ENCODE measurements around the gene RC3H1. TPM values are rescaled to one million over a fixed set of nuclear protein-coding genes. Genes with fewer than 3 reads are reported as not detected.

Gene RC3H1
- total and polyA plus RNA-seq, 2 of the 8 experiments (the other 6 are each of a cell fraction or from before 2014, with no cell fraction given) = 7.4 to 32.2 TPM

GRCh38 chr1:174040387-174040786 lies 18.2 kb upstream of the RC3H1 start:
- no peak overlapping the region for H3K27ac ChIP-seq (ENCODE audit: low read depth, low read length)
- H4K91ac ChIP-seq (replicated peaks; ENCODE audit: insufficient read length, low read length) = no peak overlapping the region
- H2AK5ac ChIP-seq (ENCODE audit: low read depth, low read length) = no peak overlapping the region
- H3K56ac ChIP-seq (replicated peaks; ENCODE audit: insufficient read length, low read depth, low read length) = no peak overlapping the region
- no peaks in the 10 kb centered on the region for H3K4me1 ChIP-seq (replicated peaks in 1 of 4; ENCODE audit: control insufficient read depth in 3 of 4, insufficient read depth in 4 of 4, low read length in 3 of 4)
- H3K23me2 ChIP-seq (ENCODE audit: low read depth, low read length) = no peaks in the 10 kb centered on the region
- H3K23ac ChIP-seq (ENCODE audit: insufficient read length) = no peak overlapping the region
- FAIRE-seq (no peak), DNase-seq (ENCODE audit: low read depth in 1 of 2, low spot score in 2 of 2) (no peak)
- H3K4me3 ChIP-seq (ENCODE audit: extremely low read depth in 1 of 4, insufficient read depth in 2 of 4, low read depth in 3 of 4, low read length in 4 of 4) = no peak overlapping the region
- no peak overlapping the region for H3K4me2 ChIP-seq (ENCODE audit: insufficient read depth in 1 of 2, low read depth in 2 of 2, low read length in 2 of 2)
- no peak overlapping the region for H2BK20ac ChIP-seq (ENCODE audit: low read length)
- no peak overlapping the region for H4K5ac ChIP-seq (ENCODE audit: insufficient read length, low read depth, low read length)
- H3K79me1 ChIP-seq (ENCODE audit: low read depth, low read length) = no peaks in the 10 kb centered on the region
- H2BK15ac ChIP-seq (ENCODE audit: low read length) = no peak overlapping the region
- no peak overlapping the region for H2BK5ac ChIP-seq (ENCODE audit: low read depth, low read length)
- H4K8ac ChIP-seq (ENCODE audit: extremely low read depth, insufficient read depth, low read length) = no peak overlapping the region
- H3K18ac ChIP-seq (ENCODE audit: extremely low read depth, low read length) = no peak overlapping the region
- H3K14ac ChIP-seq (ENCODE audit: insufficient read length) = no peak overlapping the region
- no peak overlapping the region for H3K9ac ChIP-seq (replicated peaks in 1 of 4; ENCODE audit: extremely low read depth in 1 of 4, low read depth in 3 of 4, low read length in 3 of 4)
- CTCF ChIA-PET (ENCODE audit: partially characterized antibody) = interaction anchor here (0.8 kb wide), 1 partner anchor 832 kb away, joined by 3 read pairs; no protein-coding TSS in a partner anchor
- no peaks in the 10 kb centered on the region for H3K79me2 ChIP-seq (ENCODE audit: control insufficient read depth in 1 of 2, insufficient read depth in 2 of 2, low read length in 2 of 2)
- no peak overlapping the region for H2BK12ac ChIP-seq (ENCODE audit: low read depth, low read length)
- 91% methylated on average over 2 of the region's 2 CpGs; no CpG with 5 or more reads in 1 of the 2 experiments for WGBS, 2 experiments (ENCODE audit: extremely low coverage in 1 of 2, insufficient coverage in 1 of 2, insufficient read length in 1 of 2, insufficient replicate concordance in 2 of 2, low coverage in 1 of 2, low lambda C conversion rate in 2 of 2, missing lambda C conversion rate in 1 of 2)
- no peak overlapping the region for H2AFZ ChIP-seq (ENCODE audit: low read length)
- H4K20me1 ChIP-seq (replicated peaks in 1 of 2; ENCODE audit: control insufficient read depth in 1 of 2, insufficient read depth in 2 of 2, low read length in 2 of 2) = no peaks in the 10 kb centered on the region
- H3K27me3 ChIP-seq (replicated peaks in 1 of 4; ENCODE audit: control insufficient read depth in 3 of 4, extremely low read depth in 1 of 4, insufficient read depth in 3 of 4, low read length in 3 of 4) = no peaks in the 10 kb centered on the region
- no peak overlapping the region for H3K4ac ChIP-seq (replicated peaks; ENCODE audit: insufficient read length, low read depth, low read length)
- no peaks in the 10 kb centered on the region for H3K9me3 ChIP-seq (ENCODE audit: insufficient read depth in 2 of 2, low read depth in 1 of 2, low read length in 1 of 2)
- no peak overlapping the region for H2BK120ac ChIP-seq (replicated peaks; ENCODE audit: low read depth, low read length)
- H3K36me3 ChIP-seq (ENCODE audit: control insufficient read depth in 2 of 4, insufficient read depth in 4 of 4, low read length in 3 of 4) = no peaks in the 10 kb centered on the region
- POLR2A ChIA-PET (ENCODE audit: partially characterized antibody) = no interaction called here
- TF ChIP-seq CTCF (IDR thresholded peaks at IDR 0.05; ENCODE audit: control extremely low read depth in 1 of 3, insufficient read depth in 1 of 3, low read depth in 1 of 3, low read length in 3 of 3) (no peak), MAX (IDR thresholded peaks at IDR 0.05) (no peak)

Measured in H1 (cell line).